PFSK-1 (cell line): ENCODE measurements around the gene TRAPPC12.

Experiments used
- POLR2AphosphoS5 ChIP-seq: IDR thresholded peaks from 2 replicates; pipeline ENCODE4 v1.6.1; 2012; ENCODE audit warnings: low read depth, mild to moderate bottlenecking, control low read depth, low read length, moderate library complexity
- REST ChIP-seq, 2 experiments: IDR thresholded peaks; 2 replicates each; pipeline versions ENCODE4 v1.6.1 to v1.8.0; 2011 to 2012; ENCODE audit warnings: low read depth in 2 of 2, low read length in 2 of 2, control low read depth in 1 of 2, inconsistent platforms in 1 of 2, mild to moderate bottlenecking in 1 of 2, moderate library complexity in 1 of 2; ENCODE audit not compliant: insufficient read depth in 1 of 2
- TAF1 ChIP-seq: IDR thresholded peaks from 2 replicates; pipeline ENCODE4 v1.6.1; 2012; ENCODE audit warnings: low read length, control low read depth, borderline replicate concordance; ENCODE audit not compliant: insufficient read depth

GRCh38 chr2:3450385-3451010 is 71.0 kb downstream of the TRAPPC12 start:
- TF ChIP-seq TAF1 (no peak), POLR2AphosphoS5 (no peak), REST (IDR thresholded peaks at IDR 0.05; ENCODE audit: insufficient read depth in 1 of 2, low read depth in 2 of 2, low read length in 2 of 2) (no peak)
